Measurements from ENCODE around the gene DNAJB1.

Gene DNAJB1

GRCh38 chr19:14511229-14511593, 7.0 kb downstream of the DNAJB1 start:
- no peaks in the 10 kb centered on the region for H3K27me3 ChIP-seq (ENCODE audit: insufficient read depth, low read length, poor library complexity, severe bottlenecking)
- peaks cover 50% of the 10 kb centered on the region for H3K4me1 ChIP-seq (ENCODE audit: insufficient read depth, low read length, poor library complexity, severe bottlenecking)
- peaks cover 29% of the 10 kb centered on the region; the same call in 1 of the 2 replicates for H3K36me3 ChIP-seq (ENCODE audit: insufficient read depth, low read length)
- H3K9me3 ChIP-seq (ENCODE audit: insufficient read depth, low read depth, low read length): no peaks in the 10 kb centered on the region
- TF ChIP-seq EZH2phosphoT487 (IDR thresholded peaks at IDR 0.05; ENCODE audit: borderline replicate concordance): no peak
- no peak for TF ChIP-seq CTCF (conservative IDR thresholded peaks at IDR 0.05; ENCODE audit: low read length)
- no peaks in the 10 kb centered on the region for H3K9me2 ChIP-seq (replicated peaks; ENCODE audit: low read depth, low read length)
- no peak overlapping the region for H3K4me2 ChIP-seq (ENCODE audit: low read depth, low read length, poor library complexity, severe bottlenecking)
- no peak overlapping the region for H3K4me3 ChIP-seq (ENCODE audit: low read length, poor library complexity, severe bottlenecking)
- H2AFZ ChIP-seq (ENCODE audit: low read length): no peak overlapping the region
- H3F3A ChIP-seq (ENCODE audit: low read depth): peaks cover 4% of the 10 kb centered on the region; the same call in 1 of the 2 replicates
- peaks cover 26% of the 10 kb centered on the region for H4K20me1 ChIP-seq (ENCODE audit: insufficient read depth, low read length, poor library complexity, severe bottlenecking)
- H3K9ac ChIP-seq (ENCODE audit: low read depth, low read length, poor library complexity, severe bottlenecking): no peak overlapping the region
- H3K79me2 ChIP-seq (ENCODE audit: insufficient read depth, low read length): peaks cover 33% of the 10 kb centered on the region

- Histone ChIP-seq H3K9ac (ENCODE audit: low read depth, low read length, poor library complexity, severe bottlenecking) (no peak overlapping the region), H3K27me3 (ENCODE audit: insufficient read depth, low read length, poor library complexity, severe bottlenecking) (no peaks in the 10 kb centered on the region), H3K9me3 (ENCODE audit: insufficient read depth, low read depth, low read length) (no peaks in the 10 kb centered on the region), H3K9me2 (replicated peaks; ENCODE audit: low read depth, low read length) (no peaks in the 10 kb centered on the region), H3F3A (ENCODE audit: low read depth) (peaks cover 4% of the 10 kb centered on the region; the same call in 1 of the 2 replicates), H3K4me2 (ENCODE audit: low read depth, low read length, poor library complexity, severe bottlenecking) (no peak overlapping the region), H4K20me1 (ENCODE audit: insufficient read depth, low read length, poor library complexity, severe bottlenecking) (peaks cover 19% of the 10 kb centered on the region), H3K4me1 (ENCODE audit: insufficient read depth, low read length, poor library complexity, severe bottlenecking) (peaks cover 50% of the 10 kb centered on the region), H3K79me2 (ENCODE audit: insufficient read depth, low read length) (peaks cover 27% of the 10 kb centered on the region), H3K36me3 (ENCODE audit: insufficient read depth, low read length) (peaks cover 22% of the 10 kb centered on the region; the same call in 1 of the 2 replicates), H3K4me3 (ENCODE audit: low read length, poor library complexity, severe bottlenecking) (no peak overlapping the region), H2AFZ (ENCODE audit: low read length) (no peak overlapping the region)
- TF ChIP-seq EZH2phosphoT487 (IDR thresholded peaks at IDR 0.05; ENCODE audit: borderline replicate concordance) (no peak), CTCF (conservative IDR thresholded peaks at IDR 0.05; ENCODE audit: low read length) (no peak)
Observed at GRCh38 chr19:14510311-14511228, 7.6 kb downstream of the DNAJB1 start.

- H3K9ac ChIP-seq (ENCODE audit: low read depth, low read length, poor library complexity, severe bottlenecking): peak overlapping the region; percentile 36
- TF ChIP-seq EZH2phosphoT487 (IDR thresholded peaks at IDR 0.05; ENCODE audit: borderline replicate concordance) (no peak), CTCF (conservative IDR thresholded peaks at IDR 0.05; ENCODE audit: low read length) (no peak)
Observed at GRCh38 chr19:14507704-14508542, 10.3 kb downstream of the DNAJB1 start.

More at GRCh38 chr19:14507704-14508542, 10.3 kb downstream of the DNAJB1 start:
- peak overlapping the region; percentile 61 for H3K4me2 ChIP-seq (ENCODE audit: low read depth, low read length, poor library complexity, severe bottlenecking)
- peaks cover 4% of the 10 kb centered on the region; the same call in 1 of the 2 replicates for H3K79me2 ChIP-seq (ENCODE audit: insufficient read depth, low read length)
- H3K27me3 ChIP-seq (ENCODE audit: insufficient read depth, low read length, poor library complexity, severe bottlenecking): no peaks in the 10 kb centered on the region
- H3K4me1 ChIP-seq (ENCODE audit: insufficient read depth, low read length, poor library complexity, severe bottlenecking): peaks cover 27% of the 10 kb centered on the region
- no peaks in the 10 kb centered on the region for H3K9me3 ChIP-seq (ENCODE audit: insufficient read depth, low read depth, low read length)
- H3F3A ChIP-seq (ENCODE audit: low read depth): no peaks in the 10 kb centered on the region; the same call in 1 of the 2 replicates
- no peak overlapping the region for H2AFZ ChIP-seq (ENCODE audit: low read length)
- peaks cover under 1% of the 10 kb centered on the region; the same call in 1 of the 2 replicates for H3K36me3 ChIP-seq (ENCODE audit: insufficient read depth, low read length)
- no peaks in the 10 kb centered on the region for H4K20me1 ChIP-seq (ENCODE audit: insufficient read depth, low read length, poor library complexity, severe bottlenecking)
- no peaks in the 10 kb centered on the region for H3K9me2 ChIP-seq (replicated peaks; ENCODE audit: low read depth, low read length)
- H3K4me3 ChIP-seq (ENCODE audit: low read length, poor library complexity, severe bottlenecking): no peak overlapping the region

All from Loucy (cell line).